ENCODE results near the gene BCHE.
A peak's percentile ranks its signal among the peaks of the same experiment; 100 is the strongest.

The BCHE gene

DNA sequence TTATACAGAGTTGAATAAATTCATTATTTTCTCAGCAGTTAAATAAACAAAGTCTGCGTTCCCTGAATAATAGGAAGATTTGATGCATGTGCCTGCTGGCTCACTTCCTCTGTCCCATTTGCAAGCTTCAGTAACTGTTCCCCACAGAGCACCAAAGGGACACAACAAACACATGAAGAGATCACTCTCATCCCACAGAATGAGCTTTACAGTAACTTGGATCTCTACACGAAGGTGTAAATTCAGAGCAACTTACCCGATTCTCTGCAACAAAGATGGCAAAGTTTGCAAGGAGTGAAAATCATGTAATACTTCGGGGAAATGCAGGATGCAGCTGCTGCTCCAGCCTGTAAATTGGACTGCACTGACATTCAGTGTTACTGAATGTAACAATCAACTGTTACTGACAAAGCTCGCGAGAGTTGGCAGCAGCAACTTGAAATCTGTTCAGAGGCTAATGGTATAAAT lies at the start of gene BCHE:
BCHE (minus strand) TSS at position 366 of the 468 bp plus-strand sequence. CDS start 6,390 bp downstream, outside the sequence.
- peak; percentile 34 for DNase-seq (ENCODE audit: low read depth)

- DNase-seq (ENCODE audit: low read depth), result no peak
Measured at GRCh38 chr3:165885558-165886270, 48.5 kb upstream of the BCHE start.

DNA sequence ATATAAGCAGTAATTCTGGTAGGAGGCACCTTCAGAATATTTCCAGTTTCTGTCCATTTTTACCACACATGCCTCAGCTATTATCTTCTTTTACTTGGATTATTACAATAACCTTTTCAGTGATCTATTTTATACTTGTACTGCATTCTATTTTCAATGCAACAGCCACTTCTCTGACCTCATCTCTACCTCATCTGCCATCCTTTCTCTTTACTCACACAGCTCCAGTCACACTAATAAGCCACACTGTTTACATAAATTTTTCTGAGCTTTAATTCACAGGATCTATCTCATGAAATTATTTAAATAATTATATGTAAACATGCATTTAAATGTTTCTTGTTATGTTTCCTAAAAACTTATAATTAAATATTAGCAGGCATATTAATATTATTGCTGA lies 47.3 kb upstream of the BCHE start:
- DNase-seq (ENCODE audit: low read depth), result no peak

- no peak for DNase-seq (ENCODE audit: low read depth)
Measured at GRCh38 chr3:165883863-165884478, 46.7 kb upstream of the BCHE start.

DNA sequence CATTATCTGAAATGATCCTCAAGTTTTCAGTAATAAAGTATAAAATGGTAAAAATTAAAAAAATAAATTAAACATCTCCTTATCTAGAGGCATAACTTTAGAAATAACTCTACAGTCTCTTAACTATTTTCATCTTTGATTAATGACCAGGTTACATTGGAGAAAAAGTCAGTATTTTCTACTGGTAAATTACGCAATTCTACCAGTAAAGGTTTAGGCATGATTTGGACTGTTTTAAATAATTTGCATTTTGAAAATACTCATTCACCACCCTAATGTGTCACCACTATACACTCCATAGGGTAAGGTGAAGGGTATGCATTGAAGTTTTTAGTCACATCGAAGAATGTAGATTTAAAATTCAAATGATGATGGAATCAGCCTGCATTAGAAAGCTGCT lies 45.9 kb upstream of the BCHE start:
- no peak for DNase-seq (ENCODE audit: low read depth)

- DNase-seq (ENCODE audit: low read depth), result no peak
Measured at GRCh38 chr3:165875644-165876043, 38.4 kb upstream of the BCHE start.

DNA sequence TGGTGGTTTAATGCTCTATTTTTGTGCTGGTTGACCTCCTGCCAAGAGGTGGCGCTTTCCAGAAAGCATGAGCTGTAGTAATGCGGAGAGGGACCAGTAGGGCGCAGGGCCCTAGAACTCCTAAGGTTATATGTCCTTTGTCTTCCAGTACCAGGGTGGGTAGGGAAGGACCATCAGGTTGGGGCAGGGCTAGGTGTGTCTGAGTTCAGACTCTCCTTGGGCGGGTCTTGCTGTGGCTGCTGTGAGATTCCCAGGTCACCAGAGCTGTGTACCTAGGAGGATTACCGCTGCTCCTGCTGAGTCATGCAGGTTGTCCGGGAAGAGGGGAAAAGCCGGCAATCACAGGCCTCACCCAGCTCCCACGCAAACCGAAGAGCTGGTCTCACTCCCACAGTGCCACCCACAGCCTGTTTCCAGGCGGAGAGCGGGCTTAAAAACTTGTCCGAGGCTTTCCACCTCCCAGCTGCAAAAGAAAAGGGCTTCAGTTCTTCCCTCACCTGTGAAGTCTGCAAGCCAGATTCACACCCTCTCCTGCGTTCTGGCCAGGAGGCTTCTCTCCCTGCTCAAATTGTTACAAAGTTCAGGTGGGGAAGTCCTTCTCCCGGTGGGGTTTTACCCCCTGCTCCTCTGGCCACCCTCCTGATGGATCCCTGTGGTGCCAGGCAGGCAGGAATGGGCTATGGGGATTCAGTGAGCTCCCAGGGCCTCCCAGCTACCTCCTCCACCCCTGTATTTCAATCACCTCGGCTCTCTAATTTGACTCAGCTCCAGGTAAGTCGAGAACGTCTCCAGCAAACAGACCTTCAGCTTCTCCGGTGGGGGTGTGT lies 37.7 kb upstream of the BCHE start:
- no peak for DNase-seq (ENCODE audit: low read depth)

DNA sequence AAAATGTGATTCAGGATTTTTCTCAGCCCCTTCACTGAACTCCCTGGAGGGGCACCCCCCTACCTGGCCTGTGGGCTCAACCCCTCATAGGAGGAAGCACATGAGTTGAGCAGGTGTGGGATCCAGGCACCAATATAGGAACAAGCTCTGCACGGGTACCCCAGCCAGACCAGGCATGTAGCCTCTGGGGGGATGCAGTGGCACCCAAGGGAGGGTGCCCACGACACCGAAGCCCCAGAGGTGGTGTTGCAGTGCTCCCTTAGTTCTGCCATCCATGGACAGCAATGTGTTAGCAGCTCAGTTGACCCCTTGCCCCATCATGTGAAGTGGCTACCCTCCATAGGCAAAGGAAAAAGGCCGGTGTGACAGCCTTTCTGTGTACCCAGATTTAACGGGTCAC lies 30.9 kb upstream of the BCHE start:
- DNase-seq (ENCODE audit: low read depth), result no peak

DNA sequence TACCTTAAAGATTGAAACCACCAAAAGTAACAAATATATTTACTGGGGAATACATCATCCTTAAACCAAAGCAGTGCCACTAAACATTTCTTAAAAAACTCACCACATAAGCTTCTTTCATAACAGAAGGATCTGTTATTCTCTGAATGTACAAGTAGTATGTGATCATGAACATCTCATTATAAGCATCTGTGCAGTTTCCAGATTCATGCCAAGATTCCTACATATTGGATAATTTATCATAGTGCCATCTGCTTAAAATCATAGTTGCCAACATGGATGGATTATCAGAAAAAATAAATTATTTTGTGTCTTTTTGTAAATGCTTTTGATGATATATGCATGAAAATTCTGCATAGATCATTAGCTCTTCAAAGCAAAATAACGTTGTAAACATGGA lies 21.8 kb upstream of the BCHE start:
- no peak for DNase-seq (ENCODE audit: low read depth)

GRCh38 chr3:165855581-165855980 lies 18.4 kb upstream of the BCHE start:
- DNase-seq (ENCODE audit: low read depth), result peak; percentile 38

DNA sequence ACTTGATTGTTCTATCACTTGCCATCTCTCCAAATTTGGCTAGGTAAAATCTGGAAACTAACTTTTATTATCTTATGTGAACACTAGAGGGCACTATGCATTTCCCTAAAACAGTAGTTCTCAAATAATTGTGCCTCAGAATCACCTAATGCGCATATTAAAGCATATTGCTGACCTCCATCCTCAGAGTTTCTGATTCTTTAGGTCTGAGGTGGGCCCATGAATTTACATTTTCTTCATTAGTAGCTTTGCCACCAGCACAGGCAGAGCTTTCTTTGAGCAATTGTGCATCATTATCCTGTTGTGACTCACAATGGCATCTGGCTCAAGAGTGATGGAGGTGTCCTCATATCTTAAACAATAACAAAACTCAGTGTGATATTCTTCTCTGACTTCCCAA lies 17.5 kb upstream of the BCHE start:
- peak; percentile 3 for DNase-seq (ENCODE audit: low read depth)

GRCh38 chr3:165852711-165853110 lies 15.5 kb upstream of the BCHE start:
- peak; percentile 0 for DNase-seq (ENCODE audit: low read depth)

DNA sequence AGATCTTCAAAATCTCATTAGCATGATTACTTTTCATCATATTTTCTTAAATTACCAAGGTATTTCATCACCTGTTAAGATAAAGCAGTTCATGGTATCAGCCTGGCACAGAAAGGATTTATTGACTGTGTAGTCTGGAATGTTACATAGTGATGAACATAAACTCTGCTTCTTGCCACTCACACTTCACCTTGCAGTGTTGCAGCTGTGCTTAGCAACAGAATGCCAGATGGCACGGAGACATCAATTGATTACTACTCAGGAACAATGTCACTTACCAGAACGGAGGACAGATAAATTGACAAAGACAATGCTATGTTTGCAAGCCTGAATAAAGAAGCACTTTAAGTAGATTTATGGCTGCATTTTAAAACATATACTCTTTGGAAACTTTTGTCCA lies 15.0 kb upstream of the BCHE start:
- no peak for DNase-seq (ENCODE audit: low read depth)

GRCh38 chr3:165846056-165846455 lies 8.8 kb upstream of the BCHE start:
- DNase-seq (ENCODE audit: low read depth), result no peak

DNA sequence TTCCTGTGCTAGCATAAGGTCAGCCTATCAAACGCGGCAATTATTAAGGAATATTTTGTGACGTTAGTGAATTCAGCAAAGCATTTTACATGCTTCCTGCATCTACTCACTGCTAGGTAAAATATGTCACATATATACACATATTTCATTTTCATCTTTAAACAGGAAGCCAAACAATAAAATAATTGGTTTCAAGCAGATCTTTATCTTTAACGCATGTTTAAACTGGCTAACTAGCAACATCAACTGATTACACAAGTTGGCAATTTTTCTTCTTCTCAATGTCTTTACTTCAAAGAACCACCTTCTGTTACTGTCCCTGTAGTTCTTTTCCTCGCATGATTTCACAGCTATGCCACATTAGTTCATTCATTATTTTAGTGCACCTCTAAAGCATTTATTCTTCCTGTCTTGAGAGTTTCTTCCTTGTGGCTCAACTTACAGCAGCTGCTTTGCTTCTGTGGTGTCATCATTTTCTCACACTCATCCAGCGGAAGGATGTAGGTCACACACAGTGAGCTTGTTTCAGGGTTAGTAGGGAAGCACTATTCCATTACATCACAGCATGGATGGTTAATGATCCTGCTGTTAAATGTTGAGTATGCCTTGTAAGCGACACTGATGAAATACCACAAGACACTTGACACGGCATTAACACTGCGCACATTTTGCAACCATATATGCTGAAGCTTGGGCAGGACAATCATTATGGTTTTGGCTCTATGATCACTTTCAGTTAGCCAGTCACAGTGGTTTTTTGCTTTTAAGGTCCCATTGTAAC lies 2.3 kb upstream of the BCHE start:
- peak; percentile 25 for DNase-seq (ENCODE audit: low read depth)

DNA sequence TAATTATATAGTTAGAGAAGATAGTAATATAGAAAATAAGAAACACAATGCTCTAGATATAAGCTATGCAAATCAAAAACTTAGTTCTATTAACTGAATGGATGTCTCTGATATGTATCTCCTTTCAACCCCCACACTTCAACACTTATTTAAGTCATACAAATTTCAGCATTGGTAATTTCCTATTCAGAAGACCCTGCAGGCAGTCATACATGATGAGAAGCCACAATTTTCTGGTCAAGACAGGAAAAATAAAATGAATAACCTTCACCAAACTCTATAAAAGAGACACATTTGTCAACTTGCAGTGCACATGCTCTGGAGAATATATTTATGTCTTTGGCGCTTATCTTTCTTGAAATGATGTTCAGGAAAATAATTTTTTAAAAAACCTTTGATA lies 578 bp upstream of the BCHE start:
- DNase-seq (ENCODE audit: low read depth), result no peak

DNA sequence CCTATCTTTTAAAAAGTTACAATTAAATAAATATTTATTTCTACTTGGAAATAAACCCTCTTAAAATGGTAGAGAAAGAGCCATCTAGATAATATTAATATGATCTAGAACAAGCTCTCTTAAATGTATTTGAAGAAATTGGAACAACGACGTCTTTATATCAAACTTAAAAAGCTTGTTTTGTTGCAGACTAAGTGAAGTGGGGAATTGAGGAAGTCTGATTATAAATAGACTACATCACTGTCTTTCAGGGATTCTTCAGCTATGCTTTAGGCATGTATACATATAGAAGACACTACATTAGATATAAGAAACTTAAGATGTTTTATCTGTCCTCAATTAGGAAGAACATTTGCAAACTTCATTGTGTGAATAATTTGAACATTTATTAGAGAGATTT lies 1.8 kb downstream of the BCHE start:
- DNase-seq (ENCODE audit: low read depth), result no peak

DNA sequence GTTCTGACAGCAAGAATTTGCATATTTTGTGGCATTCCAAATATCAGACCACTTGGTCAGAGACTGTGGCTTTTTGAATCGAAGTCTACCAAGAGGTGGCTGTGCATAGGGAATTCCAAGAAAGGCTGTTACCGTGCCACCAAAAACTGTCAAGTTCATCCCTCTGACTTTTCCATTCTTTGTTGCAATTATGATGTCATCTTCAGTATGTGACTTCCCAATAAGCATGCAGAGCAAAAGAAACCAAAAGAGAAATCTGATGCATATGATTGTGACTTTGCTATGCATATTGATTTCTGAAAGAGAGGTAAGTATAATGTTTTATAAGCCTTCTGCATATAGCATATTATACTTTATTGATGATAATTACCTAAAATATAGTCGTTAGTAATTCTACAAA lies 6.5 kb downstream of the BCHE start:
- no peak for DNase-seq (ENCODE audit: low read depth)

DNA sequence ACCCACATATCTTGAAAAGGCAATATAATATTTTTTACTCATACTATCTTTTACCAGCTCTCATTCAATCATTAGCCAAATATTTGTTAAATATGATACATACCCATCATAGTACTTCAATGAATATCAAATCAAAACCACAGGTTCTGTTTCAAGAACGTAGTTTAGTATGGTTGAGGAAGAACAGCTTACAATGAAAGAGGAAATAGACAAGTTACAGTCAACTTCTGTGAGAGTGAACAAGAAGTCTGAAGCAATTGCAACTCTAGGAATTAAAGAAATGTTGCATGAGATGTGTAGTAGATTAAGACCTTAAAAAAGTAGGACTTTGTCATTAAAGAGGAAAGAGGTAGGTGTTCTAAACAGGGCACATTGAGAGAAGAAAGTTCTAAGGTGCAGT lies 9.3 kb downstream of the BCHE start:
- DNase-seq (ENCODE audit: low read depth), result no peak

GRCh38 chr3:165827233-165827632 lies 10.0 kb downstream of the BCHE start:
- DNase-seq (ENCODE audit: low read depth), result no peak

DNA sequence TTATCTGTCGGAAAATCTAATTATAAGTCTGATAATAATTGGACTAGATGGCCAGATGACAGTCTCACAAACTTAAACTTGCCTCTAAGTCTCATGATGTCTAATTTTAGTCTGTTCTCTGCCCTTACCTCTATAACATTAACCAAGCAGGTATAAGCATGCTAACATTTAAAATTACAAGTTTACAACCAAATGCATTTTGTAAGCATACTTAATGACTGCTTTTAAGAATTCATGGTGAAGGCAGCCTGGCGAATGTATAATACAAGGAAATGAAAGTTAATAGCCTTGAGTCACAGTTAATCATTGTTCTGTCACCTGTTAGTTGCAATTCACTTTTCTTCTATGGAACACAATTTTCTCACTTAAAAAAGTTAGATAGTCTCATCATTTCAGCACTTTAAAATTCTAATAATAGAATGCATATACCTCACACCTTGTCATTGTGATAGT lies 16.5 kb downstream of the BCHE start:
- DNase-seq (ENCODE audit: low read depth), result no peak

- peak; percentile 1 for DNase-seq (ENCODE audit: low read depth)
Measured at GRCh38 chr3:165817160-165817709, 20.0 kb downstream of the BCHE start.
